Measurements from ENCODE around the gene TNS1.
"Not testable (repeated sequence)": the region's sequence is repeated elsewhere in the genome, so short reads cannot be mapped to it uniquely, and the experiment has no call there.

The TNS1 gene

DNA sequence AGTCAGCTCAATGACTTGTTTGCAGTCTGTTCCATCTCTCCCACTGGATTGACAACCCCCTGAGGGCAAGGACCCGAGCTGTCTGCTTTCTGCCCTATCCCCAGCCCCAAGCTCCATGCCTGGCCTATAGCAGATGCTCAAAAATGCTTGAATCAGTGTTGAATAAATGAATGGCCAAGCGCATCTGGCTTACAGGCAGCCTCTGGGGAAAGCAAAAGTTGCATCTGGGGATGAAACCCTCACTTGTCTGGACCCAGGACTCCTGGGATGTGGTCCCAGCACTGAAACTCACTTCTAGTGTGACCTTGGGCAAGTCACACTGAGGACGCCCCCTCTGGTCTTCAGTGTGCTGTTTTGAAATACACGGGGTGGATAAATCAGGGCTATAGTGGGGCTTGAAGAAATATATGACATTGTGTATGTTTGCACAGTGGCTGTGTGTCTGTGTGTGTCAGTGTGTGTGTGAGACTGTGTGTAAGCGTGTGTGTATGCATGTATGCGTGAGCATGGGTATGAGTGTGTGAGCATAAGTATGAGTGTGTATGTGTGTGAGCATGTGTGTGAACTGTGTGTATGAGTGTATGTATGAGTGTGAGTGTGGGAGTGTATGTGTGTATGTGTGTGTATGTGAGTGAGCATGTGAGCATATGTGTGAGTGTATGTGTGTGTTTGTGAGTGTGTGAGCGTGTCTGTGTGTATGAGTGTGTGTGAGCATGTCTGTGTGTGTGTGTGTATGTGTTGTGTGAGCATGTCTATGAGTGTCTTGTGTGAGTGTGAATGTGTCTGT, 27.8 kb upstream of the TNS1 start:
- no peak for DNase-seq

DNA sequence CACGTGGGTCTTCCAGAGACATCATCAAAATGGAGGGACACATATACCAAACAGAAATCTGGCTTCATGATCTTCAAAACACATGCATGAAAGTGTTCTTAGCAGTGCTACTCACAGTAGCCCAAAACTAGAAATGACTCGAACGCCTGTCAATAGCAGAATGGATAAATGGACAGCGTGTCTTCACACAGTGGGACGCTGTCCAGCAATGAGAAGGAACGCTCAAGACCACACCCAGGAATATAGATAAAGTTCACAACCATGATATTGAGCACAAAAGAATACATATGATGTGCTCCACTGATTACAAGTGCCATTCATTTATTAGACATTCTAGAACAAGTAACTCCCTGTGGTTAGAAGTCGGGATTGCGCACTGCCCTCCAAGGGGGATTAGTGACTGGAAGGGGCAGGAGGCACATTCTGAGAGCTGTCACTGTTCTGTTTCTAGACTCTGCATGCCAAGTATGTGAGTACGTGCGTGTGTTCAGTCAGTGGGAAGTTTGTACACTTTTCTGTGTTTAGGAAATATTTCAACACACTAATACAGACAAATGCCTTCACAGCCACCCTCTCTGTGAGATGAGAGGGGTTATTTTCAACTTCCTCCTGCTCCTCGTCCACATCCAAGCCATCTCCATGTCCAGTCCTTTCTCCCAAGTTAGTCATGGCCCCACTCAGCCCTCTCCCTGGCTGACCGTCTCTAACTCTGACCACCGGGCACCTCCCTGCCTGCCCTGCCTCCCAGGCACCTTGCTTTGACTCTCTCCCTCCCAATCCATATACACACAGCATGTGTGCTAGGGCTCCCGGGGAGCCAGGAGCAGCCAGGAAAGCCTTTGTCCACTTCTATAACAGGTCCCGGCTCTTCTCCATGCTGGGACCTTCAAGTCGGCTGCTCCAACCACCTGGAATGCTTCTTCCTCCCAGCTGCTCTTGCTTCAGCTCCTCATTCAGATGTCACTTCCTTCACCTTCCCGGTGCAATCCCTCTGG, 26.9 kb upstream of the TNS1 start:
- no peak for DNase-seq

- no peak for DNase-seq
These were observed 26.0 kb upstream of the TNS1 start for GRCh38 chr2:218028562-218029348.

GRCh38 chr2:218028189-218028495, 25.3 kb upstream of the TNS1 start:
- no peak for DNase-seq

- DNase-seq = no peak
These were observed 24.8 kb upstream of the TNS1 start for GRCh38 chr2:218027426-218028188.

DNA sequence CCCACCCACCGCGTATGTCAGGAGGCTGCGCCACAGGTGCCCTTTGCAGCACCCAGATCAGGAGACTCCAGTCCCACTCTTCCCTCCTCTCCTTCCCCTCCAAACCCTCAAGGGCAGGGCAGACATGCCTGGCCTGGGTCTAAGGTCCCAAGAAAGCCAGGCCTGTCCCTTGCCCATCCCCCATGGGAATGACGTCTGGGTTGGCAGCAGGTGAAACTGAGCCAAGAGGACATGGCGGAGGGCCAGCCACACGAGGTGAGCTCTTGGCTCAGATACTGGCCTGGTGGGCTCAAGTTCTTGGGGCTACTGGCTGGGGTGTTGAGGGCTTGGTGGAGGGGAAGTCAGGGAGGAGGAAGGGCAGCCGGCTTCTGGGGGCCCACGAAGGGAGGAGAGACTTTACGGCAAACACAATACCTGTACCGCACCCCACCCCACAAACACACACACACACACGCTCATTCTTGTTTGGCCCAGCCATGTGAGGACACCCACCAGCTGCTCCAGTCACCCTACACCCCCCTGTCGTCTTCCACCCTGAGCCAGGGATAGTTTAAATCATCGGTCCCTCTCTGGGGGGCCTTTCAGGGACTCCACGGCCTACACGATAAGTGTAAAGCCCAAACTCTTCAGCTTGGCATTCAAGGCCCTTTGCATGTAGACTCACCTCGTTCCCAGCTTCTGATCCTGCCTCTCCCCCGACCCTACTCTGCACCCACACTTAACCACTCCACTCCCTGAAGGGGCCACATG, 24.1 kb upstream of the TNS1 start:
- DNase-seq = no peak

- no peak for DNase-seq
These were observed 23.4 kb upstream of the TNS1 start for GRCh38 chr2:218026244-218026643.

- DNase-seq = no peak
These were observed 22.1 kb upstream of the TNS1 start for GRCh38 chr2:218024871-218025270.

DNA sequence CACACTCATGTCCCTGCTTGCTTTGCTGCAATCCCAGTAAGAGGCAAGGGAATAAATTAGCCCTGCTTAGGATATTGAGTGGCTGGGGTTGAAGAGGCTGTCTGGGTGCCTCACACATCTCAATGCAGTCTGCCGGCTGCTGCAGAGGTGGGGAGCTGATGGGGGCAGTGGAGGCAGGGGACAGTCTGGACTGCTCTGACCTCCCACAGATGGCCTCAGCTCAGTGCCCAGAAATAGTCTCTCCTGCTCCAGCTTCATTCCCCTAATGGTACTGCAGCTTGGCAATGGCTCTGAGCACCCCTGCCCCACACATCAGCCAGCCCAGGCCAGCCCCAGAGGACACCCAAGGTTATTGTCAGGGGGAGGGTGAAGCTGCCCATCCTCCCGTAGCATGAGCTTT, 21.5 kb upstream of the TNS1 start:
- DNase-seq = no peak

DNA sequence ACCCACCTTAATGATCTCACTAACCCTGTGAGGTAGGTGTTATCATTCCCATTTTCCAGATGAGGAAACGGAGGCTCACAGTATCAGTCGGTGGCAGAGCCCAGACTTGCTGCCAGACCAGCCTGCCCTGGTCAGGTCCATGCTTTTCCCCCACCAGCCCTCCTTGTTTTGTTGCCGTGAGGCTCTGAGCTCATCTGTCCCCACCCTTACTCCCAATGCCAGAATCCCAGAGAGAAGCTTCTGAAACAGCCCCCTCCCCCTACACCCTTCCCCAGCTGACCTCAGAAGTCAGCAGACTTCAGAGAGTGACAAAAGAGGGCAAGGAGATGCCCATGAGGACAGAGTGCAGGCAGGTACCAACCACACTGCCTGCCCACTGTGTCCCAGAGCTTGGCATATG, 20.8 kb upstream of the TNS1 start:
- no peak for DNase-seq

- no peak for DNase-seq
These were observed 20.2 kb upstream of the TNS1 start for GRCh38 chr2:218022851-218023530.

DNA sequence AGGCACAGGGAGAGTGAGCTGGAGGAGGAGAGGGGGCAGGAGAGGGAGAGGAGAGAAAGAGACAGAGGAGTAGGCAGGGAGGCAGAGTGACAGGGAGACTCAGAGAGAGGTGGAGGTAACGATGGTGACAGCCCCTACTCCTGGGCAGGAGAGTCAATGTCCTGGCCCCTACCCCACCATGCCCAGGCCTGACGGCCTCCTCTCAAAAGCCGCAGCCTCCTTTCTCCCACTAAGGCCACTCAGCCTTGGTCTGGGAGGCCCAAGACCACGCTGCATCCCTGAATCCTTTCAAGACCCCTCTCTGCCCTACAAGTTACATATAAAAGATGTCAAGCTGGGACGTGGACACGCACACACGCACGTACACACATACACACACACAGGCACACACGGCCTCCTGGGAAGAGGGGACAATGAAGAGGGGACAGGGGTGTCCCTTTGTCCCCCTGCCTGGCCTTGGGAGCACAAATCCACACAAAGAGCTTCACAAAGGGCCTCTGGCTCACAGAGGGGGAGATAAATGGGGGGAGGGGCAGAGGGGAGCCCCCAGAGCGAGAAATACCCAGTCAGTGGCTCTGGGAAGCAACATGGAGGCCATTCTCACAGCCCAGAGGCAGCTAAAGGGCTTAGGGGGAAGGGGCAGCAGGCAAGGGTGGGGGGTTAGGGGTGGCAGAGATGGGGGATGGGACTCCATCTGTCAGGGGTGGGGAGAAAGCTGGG, 19.5 kb upstream of the TNS1 start:
- DNase-seq = no peak

DNA sequence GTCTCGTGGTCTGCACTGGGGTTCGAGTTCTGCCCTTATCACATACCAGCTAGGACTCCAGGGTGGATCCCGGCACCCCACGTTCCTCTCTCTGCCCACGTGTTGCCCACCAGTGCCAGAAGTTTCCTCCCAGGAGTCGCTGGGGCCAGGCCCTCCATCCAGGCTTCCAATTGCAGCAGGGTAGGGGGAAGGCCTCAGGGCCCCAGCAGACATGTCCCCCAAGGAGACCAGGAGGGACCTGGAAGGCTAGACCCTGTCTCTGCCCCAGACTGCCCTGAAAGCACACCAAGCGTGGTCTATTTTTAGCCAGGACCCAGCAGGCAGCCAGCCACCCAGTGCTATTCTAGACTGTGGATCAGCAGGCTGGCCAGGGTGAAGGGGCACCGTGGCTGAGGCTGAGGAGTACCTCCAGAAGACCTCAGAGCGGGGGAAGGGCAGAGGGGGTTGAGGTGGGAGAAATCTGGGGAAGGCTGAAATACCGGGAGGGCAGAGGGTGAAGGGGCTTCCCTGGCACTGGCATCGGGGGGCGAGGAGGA, 18.8 kb upstream of the TNS1 start:
- DNase-seq = no peak

- no peak for DNase-seq
These were observed 18.3 kb upstream of the TNS1 start for GRCh38 chr2:218020966-218021535.

DNA sequence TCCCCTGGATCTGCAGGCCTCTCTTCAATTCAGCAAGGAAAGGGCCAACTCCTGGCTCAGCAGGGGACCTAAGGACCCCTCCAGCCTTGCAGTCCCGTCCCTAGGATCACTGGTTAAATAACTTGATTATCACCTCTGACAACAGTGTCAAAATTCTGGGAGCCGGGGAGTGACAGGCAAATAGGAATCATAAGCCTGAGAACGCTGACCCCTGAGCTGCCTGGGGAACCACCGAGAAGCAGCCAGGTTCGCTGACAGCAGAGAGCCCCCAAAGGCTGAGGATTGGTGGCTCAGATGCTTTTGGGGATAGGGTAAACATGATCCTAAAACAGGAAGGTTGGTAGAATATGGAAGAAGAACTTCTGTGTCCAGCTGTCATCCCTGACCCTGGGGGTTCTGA, 17.5 kb upstream of the TNS1 start:
- DNase-seq = no peak

DNA sequence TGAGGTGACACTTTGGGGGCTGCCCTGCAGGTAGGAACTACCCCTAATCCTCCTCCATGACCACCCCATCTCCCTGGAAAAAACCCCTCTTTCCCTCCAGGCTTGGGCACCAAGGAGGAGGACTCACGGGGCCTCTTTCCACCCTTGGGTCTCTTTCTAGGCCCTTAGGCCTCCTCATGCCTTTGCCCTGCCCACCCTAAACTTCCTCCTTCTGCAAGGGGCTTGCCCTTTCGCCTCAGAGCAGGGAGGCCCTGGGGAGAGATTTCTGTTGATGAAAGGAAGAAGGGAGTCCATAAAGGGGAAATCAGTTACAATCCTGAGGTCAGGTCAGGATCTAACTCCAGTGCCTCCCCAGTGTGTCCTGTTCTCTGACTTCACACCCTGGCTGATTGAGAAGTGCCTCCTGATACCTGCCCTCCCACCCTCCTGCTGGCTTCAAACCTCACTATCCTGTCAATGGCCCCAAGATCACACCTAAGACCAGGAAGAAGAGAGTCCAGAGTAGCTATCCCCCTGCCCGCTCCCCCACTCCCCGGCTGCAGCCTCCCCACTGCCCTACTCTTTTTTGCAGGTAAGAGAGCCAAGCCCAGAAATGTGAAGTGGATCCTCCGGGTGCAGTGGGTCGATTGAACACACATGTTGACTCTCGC, 16.7 kb upstream of the TNS1 start:
- DNase-seq = no peak

DNA sequence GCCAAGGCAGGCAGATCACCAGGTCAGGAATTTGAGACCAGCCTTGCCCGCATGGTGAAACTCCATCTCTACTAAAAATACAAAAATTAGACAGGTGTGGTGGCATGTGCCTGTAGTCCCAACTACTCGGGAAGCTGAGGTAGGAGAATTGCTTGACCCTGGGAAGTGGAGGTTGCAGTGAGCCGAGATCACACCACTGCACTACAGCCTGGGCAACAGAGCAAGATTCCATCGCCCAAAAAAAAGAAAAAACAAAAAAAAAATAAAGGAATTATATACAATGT, 16.0 kb upstream of the TNS1 start:
- not testable (repeated sequence) for DNase-seq

DNA sequence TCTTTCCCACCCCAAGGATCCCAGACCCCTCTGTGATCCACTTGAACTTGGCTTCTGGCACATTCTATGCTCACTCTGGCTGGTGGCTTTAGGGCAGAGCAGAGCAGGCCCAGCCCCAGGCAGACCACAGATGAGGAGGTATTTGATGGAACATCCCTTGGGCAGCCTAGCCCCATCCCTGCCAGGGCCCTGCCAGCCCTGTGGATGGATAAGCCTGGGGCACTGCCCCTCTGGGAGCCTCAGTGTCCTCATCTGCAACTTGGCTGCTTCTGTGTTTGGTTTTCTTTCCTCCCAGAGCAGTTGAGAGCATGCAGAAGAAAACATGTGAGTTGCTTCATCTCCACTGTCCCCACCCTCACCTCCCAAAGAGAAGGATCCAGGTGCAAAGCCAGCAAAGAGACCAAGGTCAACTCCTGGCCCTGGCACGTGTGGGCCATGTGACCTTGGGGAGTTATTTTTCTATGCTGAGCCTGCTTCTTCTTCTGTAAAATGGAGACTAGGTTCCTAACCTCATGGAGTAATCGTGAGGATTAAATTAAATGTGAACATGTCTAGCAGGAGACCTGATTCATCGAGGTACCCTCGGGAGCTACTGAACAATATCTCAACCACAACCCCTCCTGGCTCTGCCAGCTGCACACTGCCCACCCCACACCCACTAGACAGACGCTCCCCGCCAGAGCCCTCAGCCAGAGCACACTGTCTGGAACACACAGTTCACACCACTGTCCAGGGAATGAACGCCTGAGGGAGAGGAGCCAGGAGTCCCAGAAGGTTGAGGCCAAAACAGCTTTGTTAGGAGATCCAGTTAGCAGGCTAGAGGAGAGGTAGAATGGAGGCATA, 14.6 kb upstream of the TNS1 start:
- DNase-seq = no peak

Measured in right kidney (tissue), 1 donor.